GM19043 (cell line): Measurements from ENCODE around the gene FBXO33.

Experiments
- ATAC-seq: cut with Tn5 transposase; IDR thresholded peaks from one replicate; pipeline ENCODE4 v1.9.1; 2021; ENCODE audit warnings: low read depth; ENCODE audit not compliant: unreplicated experiment

FBXO33 gene, protein sequence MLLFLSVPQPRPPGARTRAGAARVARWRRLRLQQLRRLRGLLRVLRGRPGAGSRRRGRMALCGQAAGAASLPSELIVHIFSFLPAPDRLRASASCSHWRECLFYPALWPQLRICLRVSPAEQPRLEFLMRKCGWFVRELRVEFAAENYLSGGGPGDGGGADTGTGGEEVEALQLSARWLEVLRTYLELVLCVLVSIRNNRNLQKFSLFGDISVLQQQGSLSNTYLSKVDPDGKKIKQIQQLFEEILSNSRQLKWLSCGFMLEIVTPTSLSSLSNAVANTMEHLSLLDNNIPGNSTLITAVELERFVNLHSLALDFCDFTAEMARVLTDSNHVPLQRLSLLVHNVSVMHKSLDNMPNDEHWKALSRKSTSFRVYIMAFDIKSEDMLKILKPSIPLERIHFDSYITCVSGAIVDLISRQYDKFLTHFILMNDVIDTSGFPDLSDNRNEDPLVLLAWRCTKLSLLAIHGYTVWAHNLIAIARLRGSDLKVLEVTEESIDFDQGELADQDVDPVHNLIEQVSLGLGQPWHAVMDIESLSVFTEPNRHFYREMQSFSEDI

DNA sequence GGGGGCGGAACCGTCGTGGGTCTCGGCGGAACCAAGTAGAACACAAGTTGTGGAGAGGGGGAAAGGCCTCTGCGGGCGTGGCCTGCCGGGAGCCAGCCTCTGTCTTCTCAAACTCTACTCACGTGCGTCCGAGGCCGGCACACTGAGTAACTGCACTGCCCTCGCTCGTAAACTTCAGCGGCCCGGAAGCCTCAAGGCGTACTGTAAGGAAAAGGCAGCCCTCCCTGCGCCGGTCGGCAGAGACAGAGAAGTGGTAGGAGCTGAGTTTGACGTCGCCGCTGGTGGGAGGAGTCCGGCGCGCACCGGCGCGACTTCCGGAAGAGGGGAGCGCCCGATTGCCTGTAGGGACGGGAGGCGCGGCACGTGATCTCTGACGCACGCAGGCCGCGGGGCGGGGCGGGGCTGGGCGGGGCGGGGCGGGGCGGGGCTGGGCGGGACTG lies at the start of gene FBXO33:
Gene FBXO33, minus strand, starts transcription at position 255 of the 440 bp plus-strand sequence. CDS start 271 bp downstream, outside the sequence.
- ATAC-seq: peak; percentile 78

DNA sequence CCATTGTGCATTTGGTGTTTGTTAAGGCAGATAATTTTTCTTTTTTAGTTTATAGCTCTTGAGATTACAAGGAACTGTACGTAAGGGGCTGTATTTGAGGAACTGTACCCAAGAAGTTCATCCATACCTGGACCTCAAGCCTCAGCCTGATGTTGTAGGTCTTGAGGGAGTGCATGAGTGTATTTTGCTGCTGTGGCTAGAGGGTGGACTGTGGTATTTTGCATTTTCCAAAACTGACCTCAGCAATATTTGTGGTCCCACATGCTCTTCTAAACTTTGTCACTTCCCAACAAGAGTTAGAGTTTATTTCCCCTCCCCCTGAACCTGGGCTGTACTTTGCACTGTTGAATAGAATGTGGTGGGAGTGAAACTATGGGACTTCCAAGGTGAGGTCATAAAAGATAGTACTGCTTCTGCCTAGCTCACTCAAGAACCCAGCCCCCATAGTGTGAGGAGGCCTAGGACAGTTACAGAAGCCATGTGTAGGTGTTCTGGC lies 42.2 kb upstream of the FBXO33 start:
- peak; percentile 73 for ATAC-seq

DNA sequence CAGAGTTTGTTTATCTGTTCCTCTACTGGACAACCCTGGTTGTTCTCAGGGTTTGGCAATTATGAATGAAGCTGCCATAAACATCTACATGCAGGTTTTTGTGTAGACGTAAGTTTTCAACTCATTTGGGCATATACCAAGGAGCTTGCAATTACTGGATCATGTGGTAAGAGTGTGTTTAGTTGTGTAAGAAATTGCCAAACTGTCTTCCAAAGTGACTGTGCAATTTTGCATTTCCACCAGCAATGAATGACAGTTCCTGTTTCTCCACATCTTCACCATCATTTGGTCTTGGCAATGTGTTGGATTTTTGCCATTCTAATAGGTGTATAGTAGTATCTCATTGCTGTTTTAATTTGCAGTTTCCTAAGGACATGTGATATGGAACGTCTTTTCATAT lies 39.8 kb upstream of the FBXO33 start:
- ATAC-seq: no peak

DNA sequence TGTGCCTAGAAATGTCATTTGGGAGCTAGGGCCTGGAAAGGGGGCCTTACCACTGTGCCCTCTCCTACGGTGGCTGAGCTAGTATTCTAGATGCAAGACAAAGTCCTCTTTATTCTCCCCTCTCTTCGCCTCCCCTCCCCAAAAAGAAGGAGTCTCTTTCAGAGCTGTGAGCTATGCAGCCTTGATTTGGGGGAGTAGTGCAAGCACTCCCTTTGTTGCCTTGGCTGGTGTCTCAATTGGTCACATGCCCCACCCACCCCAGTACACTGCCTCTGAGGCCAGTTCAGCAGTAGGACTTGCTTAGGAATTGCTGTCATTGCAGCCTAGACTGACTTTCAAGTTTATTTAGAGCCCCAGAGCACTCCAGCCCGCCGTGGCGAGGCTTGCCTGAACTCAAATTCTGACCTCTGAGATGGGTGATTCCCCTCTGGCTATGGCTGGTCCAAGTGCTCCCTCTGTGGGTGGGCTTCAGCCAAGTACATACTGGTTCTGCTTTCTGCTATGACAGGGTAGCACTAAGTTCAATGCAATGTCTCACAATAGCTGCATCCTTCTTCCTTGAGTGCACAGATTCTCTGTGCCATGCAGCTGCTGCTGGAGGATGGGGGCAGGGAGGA lies 37.0 kb upstream of the FBXO33 start:
- ATAC-seq: peak; percentile 97

DNA sequence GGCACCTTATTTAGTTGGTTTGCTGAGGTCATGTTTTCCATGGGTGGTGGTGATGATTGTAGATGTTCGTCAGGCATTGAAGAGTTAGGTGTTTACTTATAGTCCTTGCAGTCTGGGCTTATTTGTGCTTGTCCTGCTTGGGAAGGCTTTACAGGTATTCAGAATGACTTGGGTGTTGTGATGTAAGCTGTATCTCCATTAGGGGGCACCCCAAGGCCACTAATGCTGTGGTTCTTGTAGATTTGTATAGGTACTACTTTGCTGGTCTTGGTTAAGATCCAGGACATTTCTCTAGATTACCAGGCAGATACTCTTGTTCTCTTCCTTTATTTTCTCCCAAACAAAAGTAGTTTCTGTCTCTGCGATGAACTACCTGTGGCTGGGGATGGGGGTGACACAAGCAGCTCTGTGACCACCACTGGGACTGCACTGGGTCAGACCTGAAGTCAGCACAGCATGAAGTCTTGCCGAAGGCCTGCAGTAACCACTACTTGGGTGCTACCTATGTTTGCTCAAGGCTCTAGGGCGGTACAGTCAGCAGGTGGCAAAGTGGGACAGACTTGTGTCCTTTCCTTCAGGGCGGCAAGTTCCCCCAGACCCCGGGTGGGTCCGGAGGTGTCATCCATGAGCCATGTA lies 35.8 kb upstream of the FBXO33 start:
- peak; percentile 39 for ATAC-seq

DNA sequence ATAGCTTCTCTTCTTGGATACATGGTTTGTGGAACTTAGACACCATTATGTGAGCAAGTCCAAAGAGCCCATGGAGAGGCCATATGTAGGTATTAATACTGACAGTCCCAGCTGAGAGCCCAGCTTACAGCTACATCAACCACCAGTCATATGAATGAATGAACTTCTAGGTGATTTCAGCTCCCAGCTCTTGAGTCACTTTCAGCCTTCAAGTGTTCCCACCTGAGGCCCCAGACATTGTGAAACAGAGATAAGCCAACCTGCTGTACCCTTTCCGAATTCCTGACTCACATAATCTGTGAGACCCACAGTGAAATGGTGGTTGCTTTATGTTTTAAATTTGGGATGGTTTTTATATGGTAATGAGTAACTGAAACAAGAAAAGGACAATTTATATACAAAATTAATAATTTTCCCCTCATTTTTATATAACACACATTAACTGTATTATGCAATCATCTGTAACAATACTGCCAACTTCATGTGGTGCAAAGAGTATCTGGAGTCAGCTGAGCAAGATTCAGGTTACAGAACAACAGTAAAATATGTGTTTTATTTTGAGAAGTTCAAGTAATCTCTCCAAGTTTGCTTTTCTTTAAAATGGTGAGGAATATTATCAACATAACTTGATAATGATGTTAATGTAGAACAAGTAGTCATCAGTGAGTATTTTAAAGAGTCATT lies 27.7 kb upstream of the FBXO33 start:
- no peak for ATAC-seq

DNA sequence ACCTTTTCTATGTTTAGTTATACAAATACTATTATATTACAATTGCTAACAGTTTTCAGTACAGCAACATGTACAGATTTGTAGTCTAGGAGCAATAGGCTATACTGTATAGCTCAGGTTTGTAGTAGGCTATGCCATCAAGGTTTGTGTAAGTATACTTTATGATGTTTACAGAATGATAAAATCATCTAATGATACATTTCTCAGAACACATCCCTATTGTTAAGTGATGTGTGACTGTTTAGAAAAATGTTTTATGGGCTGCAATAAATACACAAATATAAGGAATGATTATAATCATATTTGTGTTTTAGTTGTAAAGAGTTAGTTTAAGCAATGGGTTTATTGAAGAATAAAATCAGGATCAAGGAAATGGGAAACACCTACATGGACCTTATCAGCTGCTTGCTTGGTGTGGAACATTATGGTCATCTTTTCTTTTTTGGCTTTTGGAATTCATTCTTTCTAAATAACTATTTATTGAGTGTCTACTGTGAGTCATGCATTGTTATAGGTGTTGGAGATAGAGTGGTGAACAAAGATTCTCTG lies 24.5 kb upstream of the FBXO33 start:
- no peak for ATAC-seq

DNA sequence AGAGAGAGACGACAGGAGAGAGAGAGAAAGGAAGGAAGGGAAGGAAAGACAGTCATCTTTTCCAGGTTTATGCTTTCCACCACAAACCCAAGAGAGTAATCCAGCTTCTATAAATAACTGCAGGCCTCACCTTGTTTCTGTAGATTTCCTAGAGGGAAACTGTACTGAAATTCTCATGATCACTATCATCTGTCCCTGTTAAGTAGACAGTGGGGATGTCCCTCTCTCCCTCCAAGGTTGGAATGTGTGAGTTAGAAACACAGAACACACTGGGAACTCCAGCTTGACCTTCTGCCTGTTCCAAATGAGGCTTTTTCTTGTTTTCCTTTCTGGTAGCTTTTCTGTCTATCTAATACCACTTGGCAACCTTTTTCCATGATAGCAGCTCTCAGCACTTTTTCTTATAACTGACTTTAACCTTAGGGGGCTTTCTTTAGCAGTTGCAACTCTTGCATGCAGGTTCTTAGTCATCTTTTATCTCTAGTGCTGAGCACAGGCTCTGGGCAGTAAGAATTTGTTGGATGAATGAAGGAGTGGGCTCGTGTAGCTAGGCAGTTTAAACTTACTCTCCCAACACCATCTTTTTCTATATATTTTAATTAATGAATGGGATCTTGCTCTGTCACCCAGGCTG lies 22.8 kb upstream of the FBXO33 start:
- ATAC-seq: no peak

DNA sequence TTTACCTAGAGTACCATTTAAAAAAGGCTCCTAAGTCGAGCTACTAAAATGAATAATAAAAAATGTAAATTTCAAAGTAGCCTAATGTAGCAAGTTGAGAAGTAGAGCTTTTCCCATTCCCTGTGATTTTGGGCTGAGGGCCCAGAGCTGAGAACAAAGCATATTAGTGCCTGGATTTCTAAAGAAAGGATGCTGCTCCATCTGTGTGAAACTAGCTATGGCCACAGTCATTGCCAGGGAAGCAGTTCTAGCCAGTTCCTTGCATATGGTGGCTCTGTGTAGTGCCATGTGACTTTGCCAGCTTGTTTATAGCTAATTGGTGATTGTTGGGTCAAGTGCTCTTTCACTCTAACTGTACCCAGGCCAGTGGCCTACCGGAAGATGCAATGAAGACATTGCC lies 20.4 kb upstream of the FBXO33 start:
- no peak for ATAC-seq

DNA sequence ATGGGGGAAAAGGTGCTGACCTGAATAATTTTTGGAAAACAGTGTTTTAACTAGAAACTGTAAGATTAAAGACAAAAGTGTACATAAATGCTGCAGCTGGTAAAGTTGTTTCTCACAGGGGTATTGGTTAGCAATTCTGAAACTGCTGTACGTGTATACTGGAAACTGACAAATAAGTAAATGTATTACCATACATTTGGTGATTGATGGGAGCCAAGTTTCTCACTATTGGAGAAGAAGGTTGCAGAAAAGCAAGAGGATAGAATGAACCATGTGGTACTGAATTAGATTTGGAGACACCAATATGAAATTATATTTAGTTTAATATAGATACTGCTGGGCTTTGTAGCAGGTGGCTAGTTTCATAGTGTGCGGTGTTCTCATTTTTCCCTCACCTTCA lies 19.6 kb upstream of the FBXO33 start:
- peak; percentile 61 for ATAC-seq

DNA sequence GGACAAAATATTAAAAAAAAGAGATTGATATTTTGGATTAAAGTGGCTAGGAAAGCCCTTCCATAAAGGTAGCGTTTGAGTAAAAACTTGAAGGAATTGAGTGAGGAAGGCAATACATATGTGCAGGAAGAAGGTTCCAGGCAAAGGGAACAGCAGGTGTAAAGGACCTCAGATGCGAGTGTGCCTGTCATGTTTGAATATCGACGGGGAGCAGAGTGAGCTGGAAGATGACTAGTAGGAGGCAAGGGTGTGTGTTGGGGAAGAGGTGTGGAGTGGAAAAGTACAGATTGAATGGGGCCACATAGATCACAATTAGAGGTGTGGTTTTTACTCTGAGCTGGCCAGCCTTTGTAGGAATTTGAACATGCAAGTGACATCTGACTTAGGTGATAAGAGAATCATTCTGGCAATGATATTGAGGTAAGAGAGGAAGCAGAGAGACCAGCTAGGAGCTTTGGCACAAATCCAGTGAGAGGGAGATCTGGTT lies 15.0 kb upstream of the FBXO33 start:
- no peak for ATAC-seq

DNA sequence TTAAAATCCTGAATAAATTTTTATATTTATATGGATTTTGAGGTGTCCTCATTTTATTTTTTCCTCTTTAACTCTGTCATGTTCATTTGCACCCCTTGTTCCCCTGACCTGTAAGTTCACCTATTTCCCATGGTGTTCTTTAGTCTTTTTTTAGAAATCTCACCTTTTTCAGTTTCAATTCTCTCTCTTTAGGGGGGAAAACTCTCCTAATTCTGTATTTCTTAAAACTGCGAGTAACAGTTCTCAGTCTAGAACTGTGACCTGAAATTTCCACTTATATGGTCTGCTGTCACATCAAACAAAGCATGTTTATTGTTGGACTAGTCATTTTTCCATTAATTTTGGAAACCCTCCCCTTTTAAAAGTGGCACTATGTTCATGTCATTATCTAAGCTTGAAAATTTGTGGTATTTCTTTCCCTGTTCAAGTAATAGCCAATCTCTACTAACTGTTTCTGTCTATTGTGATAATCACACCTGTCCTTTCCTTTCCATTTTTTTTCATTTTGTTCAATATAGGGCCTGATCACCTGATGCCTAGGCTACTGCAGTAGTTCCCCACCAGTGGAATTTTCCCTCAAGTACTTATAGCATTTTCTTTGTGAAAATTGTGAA lies 14.0 kb upstream of the FBXO33 start:
- peak; percentile 52 for ATAC-seq

DNA sequence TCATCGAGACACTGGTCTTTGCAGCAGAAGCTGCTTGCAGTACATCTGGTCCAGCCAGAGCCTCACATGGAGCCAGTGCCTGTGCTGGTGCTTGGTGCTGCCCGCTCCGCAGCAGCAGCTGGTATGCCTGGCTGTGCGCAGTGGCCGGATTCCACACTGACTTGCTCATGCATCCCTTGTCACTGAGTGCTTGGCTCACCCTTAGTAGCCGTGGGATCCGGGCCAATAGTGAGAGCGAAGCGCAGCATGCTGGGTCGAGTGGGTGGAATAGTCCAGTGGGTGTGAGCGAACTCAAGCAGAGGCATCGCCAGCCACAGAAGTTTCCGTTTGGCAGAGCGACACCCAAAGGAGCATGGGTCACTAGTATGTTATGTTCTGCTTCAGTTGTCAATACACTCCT lies 10.1 kb upstream of the FBXO33 start:
- no peak for ATAC-seq

DNA sequence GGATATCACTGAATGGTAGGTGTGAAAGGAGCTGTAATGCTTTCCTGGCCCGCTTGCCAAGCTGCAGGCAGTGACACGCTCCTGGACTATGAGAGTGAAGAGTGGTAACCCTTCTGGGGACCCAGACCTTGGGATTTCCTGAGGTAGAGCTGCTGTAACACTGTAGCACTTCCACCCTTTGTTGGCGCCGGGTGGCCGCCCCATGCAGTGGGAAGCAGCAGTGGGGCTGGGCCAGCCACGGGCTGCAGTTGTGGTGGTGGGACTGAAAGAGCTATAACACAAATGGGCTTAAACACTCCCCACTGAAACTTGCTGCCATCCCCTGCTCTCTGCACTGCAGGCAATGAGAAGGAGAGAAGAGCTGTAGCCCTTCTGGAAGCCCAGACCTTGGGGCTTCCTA lies 9.6 kb upstream of the FBXO33 start:
- ATAC-seq: no peak

DNA sequence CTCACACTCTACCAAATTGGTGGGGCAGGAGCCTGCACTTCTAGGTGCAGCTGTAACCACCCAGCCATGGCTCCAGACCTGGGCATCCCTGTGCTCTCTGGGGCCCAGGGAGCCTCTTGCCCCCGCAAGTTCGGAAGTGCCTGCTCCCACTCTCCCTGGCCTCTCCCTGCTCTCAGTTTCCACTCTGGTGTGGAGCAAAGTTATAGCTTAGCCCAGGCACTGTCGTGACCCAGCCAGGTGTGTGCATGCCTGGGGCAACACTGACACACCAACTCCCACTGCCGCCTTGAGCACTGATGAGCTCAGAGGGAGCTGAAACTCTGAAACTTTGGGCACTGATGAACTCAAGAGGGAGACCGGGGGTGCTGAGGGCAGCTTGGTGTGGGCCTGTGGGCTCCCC lies 8.7 kb upstream of the FBXO33 start:
- ATAC-seq: no peak

DNA sequence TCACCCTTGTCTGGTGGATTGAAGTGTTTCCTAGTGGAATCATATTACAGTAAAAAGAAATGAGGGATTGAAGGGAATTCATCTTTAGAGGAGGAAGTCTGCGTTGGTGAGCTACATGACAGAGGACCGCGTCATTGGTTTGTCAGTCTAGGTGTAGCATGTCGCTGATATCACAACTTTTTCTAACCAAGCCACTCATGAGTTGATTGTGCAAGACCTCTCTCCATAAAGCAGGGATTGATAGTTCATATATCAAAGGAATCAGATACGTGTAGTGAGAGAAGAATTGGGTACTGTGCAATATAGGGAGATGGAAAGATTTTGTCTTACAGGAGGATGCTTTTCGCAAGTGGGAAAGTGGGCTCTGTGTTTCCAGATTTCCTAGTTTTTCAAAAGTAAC lies 3.0 kb upstream of the FBXO33 start:
- no peak for ATAC-seq

DNA sequence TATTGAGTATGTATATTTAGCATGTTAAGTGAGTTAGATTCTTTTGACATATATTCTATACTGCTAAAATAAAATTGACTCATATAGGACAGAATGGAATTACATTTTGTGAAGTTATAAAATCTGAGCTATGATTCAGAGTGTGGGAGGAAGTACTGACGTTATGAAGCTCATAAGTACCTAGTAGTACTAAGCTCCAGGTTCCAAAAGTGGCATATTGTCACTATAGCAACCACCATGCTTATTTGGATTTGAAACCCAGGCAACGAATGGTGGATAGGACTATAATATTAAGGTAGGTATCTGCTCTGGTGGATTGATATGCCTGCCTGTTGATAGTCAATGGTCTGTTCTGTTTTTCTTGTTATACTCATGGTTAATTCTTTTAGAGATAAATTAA lies 2.2 kb upstream of the FBXO33 start:
- no peak for ATAC-seq

DNA sequence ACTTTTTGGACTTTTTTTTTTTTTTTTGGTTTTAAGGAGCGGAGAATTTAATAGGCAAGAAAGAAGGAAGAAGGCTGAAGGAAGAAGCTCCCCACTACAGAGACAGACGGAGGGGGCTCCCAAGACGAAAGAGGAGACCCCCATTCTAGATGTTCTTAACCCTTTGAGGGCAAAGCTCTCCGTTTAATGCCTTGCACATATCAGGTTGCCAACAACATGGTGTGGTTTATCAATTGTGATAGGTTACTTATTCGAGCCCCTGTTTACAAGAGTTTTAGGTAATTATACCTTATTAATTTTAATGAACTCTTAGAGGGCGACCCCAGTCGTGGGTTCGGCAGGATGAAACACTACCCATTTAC lies 1.2 kb upstream of the FBXO33 start:
- no peak for ATAC-seq
